Cardiac muscle cell (in vitro differentiated cells and primary cell): ENCODE results near the gene PARVB. TPM values are rescaled to one million over a fixed set of nuclear protein-coding genes. Genes with fewer than 3 reads are reported as not detected.
"Not testable (repeated sequence)": the region's sequence is repeated elsewhere in the genome, so short reads cannot be mapped to it uniquely, and the experiment has no call there.

ENCODE experiments used
- DNase-seq, 2 donors: peaks; one replicate each; pipeline versions ENCODE4 v3.0.0 to v3.0.0-alpha.2; 2010 to 2017; ENCODE audit warnings: low read depth in 1 of 2, low spot score in 1 of 2
- H3K27ac ChIP-seq: fragments of 200-600 bp; sonication (generic); 2 replicates; pipeline ENCODE4 v1.5.1; 2016
- H3K27me3 ChIP-seq: fragments of 200-600 bp; sonication (generic); 2 replicates; pipeline ENCODE4 v1.6.0; 2016; ENCODE audit warnings: control low read depth
- H3K36me3 ChIP-seq: fragments of 200-600 bp; sonication (generic); 2 replicates; pipeline ENCODE4 v1.5.1; 2016; ENCODE audit warnings: control low read depth
- H3K4me1 ChIP-seq: fragments of 200-600 bp; sonication (generic); 2 replicates; pipeline ENCODE4 v1.8.1; 2017; ENCODE audit warnings: low read depth, mild to moderate bottlenecking, mixed run types
- H3K4me3 ChIP-seq: fragments of 200-600 bp; sonication (generic); 2 replicates; pipeline ENCODE4 v1.5.1; 2016; ENCODE audit warnings: mild to moderate bottlenecking
- H3K9me3 ChIP-seq: fragments of 200-600 bp; sonication (generic); 2 replicates; pipeline ENCODE4 v1.5.1; 2017; ENCODE audit warnings: low read depth, mild to moderate bottlenecking, control low read depth
- CTCF ChIP-seq: IDR thresholded peaks from 2 replicates; pipeline ENCODE4 v1.5.1; 2012; ENCODE audit warnings: low read depth, mild to moderate bottlenecking, low read length
- polyA plus RNA-seq: library from polyadenylated mRNA; unstranded; fragments of >200 nt; fragmentation: Nextera tagmentation; extraction: Ambion mirVana; gene quantifications from 2 replicates; pipeline ENCODE4 v1.2.1, GENCODE V29; 2016
- total RNA-seq: library from RNA; depleted of rRNA; stranded (reverse); fragments of >200 nt; gene quantifications from 2 replicates; pipeline ENCODE4 v1.2.3, GENCODE V29; 2016

Gene PARVB
- total and polyA plus RNA-seq, 2 experiments from 2014 or later, result 30.6 to 46.0 TPM

GRCh38 chr22:44012591-44012990, 11.5 kb upstream of the PARVB start:
- no peaks in the 10 kb centered on the region for H3K9me3 ChIP-seq
- H3K27me3 ChIP-seq, result no peaks in the 10 kb centered on the region
- DNase-seq, result no peak
- H3K4me1 ChIP-seq, result no peaks in the 10 kb centered on the region
- TF ChIP-seq CTCF, result no peak
- H3K36me3 ChIP-seq, result no peaks in the 10 kb centered on the region
- no peak overlapping the region for H3K4me3 ChIP-seq
- no peak overlapping the region for H3K27ac ChIP-seq

GRCh38 chr22:44014241-44014640, 9.9 kb upstream of the PARVB start:
- H3K27me3 ChIP-seq, result no peaks in the 10 kb centered on the region
- H3K4me3 ChIP-seq, result no peak overlapping the region
- no peaks in the 10 kb centered on the region for H3K36me3 ChIP-seq
- no peak for TF ChIP-seq CTCF
- H3K27ac ChIP-seq, result no peak overlapping the region
- H3K9me3 ChIP-seq, result no peaks in the 10 kb centered on the region
- DNase-seq, result no peak
- no peaks in the 10 kb centered on the region for H3K4me1 ChIP-seq

- H3K9me3 ChIP-seq, H3K4me3 ChIP-seq, H3K27me3 ChIP-seq, H3K27ac ChIP-seq, H3K4me1 ChIP-seq, H3K36me3 ChIP-seq, DNase-seq: not testable (repeated sequence)
Measured at GRCh38 chr22:44016586-44016985, 7.5 kb upstream of the PARVB start.

DNA sequence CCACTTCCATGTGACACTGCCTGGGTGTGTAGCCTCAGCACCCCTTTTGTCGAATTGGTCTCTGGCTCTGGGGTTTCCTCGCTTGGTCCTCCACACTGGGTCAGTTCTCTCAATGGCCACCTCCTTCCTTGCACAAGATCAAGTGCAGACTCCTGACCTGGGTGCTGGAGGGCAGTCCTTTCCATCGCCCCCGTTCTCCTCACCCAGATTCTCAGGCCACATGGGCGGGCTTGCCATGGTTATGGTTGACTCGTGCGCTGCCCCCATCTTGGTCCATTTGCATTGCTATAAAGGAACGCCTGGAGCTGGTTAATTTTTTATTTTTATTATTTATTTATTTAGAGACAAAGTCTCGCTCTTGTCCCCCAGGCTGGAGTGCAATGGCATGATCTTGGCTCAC, 5.5 kb upstream of the PARVB start:
- no peak overlapping the region for H3K27ac ChIP-seq
- TF ChIP-seq CTCF, result no peak

GRCh38 chr22:44019416-44019815, 4.7 kb upstream of the PARVB start:
- H3K4me1 ChIP-seq, result peaks cover 5% of the 10 kb centered on the region
- no peak for TF ChIP-seq CTCF
- no peaks in the 10 kb centered on the region for H3K27me3 ChIP-seq
- H3K27ac ChIP-seq, result no peak overlapping the region
- H3K4me3 ChIP-seq, result no peak overlapping the region
- no peak for DNase-seq
- H3K36me3 ChIP-seq, result no peaks in the 10 kb centered on the region
- no peaks in the 10 kb centered on the region for H3K9me3 ChIP-seq

More for the DNA sequence above, 5.5 kb upstream of the PARVB start:
- Histone ChIP-seq H3K9me3 (no peaks in the 10 kb centered on the region), H3K27me3 (no peaks in the 10 kb centered on the region), H3K4me1 (peaks cover 2% of the 10 kb centered on the region), H3K4me3 (no peak overlapping the region), H3K36me3 (no peaks in the 10 kb centered on the region)
- no peak for DNase-seq

- peaks cover 5% of the 10 kb centered on the region for H3K4me1 ChIP-seq
- no peak for DNase-seq
Measured at GRCh38 chr22:44019846-44020245, 4.3 kb upstream of the PARVB start.

More at GRCh38 chr22:44019846-44020245, 4.3 kb upstream of the PARVB start:
- H3K9me3 ChIP-seq, result no peaks in the 10 kb centered on the region
- no peak overlapping the region for H3K4me3 ChIP-seq
- no peaks in the 10 kb centered on the region for H3K27me3 ChIP-seq
- H3K36me3 ChIP-seq, result no peaks in the 10 kb centered on the region
- no peak overlapping the region for H3K27ac ChIP-seq
- TF ChIP-seq CTCF, result no peak
